GM19395 (cell line): ENCODE results near the gene LYL1.

ENCODE experiments used
- ATAC-seq: cut with Tn5 transposase; IDR thresholded peaks from one replicate; pipeline ENCODE4 v1.9.1; 2021; ENCODE audit warnings: mild to moderate bottlenecking, moderate library complexity; ENCODE audit not compliant: unreplicated experiment

LYL1 gene

GRCh38 chr19:13094106-13094504 is 8.6 kb downstream of the LYL1 start:
- no peak for ATAC-seq

GRCh38 chr19:13093407-13094105 is 9.1 kb downstream of the LYL1 start:
- ATAC-seq = no peak

DNA sequence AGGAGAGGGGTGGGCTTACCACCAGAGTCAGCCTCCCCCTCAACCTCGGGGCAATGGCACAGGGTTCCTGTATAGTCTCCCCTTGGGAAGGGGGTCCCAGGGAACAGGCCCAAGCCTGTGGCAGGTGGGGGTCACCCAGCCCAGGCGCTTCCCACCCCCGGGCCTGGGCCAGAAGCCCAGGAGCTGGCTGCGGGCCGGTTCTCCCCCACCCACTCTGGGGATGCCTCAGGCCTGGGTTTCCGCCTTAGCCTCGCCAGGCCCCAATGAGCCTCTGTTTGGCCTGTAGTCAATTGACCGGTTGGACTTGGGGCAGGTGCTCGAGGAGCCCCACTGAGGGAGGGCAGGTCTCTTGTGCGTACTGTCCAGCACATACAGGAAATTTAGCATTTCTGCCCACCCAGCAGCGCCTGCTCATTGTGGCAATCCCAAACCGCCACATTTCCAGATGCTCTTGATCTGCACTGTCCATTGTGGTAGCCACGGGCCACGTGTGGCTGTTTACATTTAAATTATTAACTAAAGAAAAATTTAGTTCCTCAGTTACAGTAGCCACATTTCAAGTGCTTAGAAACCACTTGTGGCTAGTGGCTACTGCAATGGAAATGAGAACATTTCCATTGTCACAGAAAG is 9.9 kb downstream of the LYL1 start:
- no peak for ATAC-seq

DNA sequence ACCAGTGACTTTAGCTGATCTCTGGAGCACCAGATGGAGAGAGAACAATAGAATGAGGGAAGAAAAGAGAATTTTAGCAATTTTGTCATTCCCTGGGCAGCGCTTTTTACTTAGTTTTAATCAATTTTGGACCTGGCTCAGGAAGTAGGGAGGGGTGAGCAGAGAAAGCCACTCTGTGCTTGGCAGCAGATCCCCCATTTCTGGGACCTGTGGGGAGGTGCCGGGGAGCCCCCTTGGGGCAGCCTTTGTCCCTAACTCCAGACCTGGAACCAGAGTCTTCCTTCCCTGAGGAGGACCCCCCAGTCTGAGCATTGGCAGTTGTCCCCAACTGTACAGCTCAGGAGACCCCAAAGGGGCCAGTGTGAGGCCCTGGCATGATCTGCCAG is 10.5 kb downstream of the LYL1 start:
- no peak for ATAC-seq

DNA sequence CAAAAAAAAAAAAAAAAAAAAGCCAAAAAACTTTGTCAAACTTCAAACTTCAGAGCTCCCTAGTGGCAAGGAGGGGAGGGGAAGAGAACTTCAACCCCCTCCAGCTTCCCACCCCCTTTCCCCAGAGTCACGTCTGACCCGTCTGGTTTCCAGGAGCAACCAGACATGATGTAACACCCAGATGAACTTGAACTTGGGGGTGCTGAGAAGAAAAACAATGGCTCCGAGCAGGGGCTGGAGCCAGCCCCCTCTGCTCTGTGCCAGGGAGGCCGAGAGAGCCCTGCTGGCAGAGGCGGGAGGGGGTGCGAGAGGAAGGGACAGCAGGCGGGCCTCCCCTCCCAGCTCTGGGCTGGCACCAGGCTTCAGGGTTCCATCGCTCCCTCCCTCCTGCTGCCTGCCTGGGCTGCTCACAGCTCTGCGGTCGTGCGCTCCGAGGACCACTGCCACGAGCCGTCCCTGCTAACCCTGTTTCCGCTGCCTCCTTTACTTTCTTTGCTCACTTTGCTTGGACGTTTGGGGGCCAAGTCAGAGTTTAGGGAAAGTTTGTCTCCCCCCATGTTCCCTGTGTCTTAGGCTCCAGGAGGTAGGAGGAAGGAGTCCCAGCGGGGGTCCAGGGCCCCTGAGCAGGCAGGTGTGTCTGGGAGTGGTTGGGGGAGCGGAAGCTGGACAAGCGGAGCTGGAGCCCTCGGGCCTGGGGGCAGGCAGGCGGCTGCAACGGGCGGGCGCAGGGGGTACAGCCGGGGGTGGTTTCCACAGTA is 11.1 kb downstream of the LYL1 start:
- no peak for ATAC-seq

GRCh38 chr19:13090511-13091231 is 12.0 kb downstream of the LYL1 start:
- no peak for ATAC-seq

- ATAC-seq = no peak
Measured at GRCh38 chr19:13089857-13090507, 12.7 kb downstream of the LYL1 start.

- no peak for ATAC-seq
Measured at GRCh38 chr19:13089139-13089856, 13.4 kb downstream of the LYL1 start.

DNA sequence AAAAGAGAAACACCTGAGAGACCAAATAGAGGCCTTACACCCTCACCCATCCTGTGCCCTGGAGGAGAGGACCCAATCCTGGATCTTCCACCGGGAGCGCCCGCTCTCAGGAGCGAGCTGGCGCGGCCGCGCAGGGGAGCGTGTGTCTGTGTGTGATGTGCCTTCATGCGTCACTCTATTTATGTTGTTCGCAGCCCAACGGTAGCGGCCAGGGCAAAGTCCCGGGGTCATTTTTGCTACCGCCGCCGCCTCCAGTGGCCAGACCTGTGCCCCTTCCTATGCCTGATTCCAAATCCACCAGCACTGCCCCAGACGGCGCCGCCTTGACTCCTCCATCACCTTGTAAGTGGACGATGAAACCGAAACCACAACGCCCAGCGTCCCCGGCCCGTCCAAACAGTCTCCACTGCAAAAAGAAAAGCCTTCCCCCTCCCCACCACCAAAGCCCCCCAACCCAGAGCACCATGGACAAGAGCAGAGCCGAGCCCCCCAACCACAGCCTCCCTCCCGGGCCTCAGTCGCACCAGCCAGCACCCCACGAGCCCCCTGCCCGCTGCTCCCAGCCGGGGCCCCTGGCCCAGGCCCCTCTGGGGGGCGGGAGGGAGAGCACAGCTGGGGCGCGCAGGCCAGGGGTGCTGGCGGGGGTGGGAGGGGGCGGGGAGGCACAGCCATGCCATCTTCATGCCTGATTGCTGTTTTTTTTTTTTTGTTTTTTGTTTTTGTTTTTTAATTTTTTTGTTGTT is 14.7 kb downstream of the LYL1 start:
- no peak for ATAC-seq

GRCh38 chr19:13087295-13087694 is 15.4 kb downstream of the LYL1 start:
- no peak for ATAC-seq

DNA sequence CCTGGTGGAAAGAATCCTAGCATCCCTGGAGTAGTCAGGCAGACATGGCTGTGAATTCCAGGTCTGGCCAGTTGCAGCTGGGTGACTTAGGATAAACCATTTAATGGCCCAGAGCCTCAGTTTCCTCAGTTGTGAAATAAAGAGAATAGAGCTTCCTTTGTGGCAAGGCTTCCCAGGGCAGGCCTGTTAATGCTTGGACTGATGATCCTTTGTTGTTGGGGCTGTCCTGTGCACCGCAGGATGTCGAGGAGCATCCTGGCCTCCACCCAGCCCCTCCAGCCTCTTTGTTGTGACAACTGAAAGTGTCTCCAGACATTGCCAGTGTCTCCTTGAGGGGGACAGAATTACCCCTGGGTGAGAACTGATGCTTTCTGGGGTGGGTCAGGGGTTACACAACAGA is 16.3 kb downstream of the LYL1 start:
- no peak for ATAC-seq

- ATAC-seq = no peak
Measured at GRCh38 chr19:13085666-13086065, 17.0 kb downstream of the LYL1 start.

DNA sequence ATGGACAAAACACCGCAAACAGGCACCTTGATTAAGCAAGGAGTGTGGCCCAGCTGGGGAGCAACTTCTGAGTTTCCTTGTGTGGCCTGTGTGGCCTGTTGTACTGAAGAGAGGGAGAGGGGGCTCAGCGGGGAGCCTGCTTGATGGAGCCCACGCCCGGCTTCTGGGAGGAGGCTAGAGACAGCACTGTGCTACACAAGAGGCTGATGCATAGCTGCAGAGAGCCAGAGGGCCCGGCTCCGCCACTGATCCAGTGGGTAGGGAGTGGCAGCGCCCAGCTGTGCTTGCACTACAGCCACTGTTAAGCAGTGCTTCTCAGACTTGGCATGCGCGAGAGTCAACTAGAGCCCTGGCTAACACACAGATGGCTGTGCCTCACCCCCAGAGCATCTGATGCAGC is 19.0 kb downstream of the LYL1 start:
- no peak for ATAC-seq

- ATAC-seq = no peak
Measured at GRCh38 chr19:13083008-13083404, 19.7 kb downstream of the LYL1 start.

GRCh38 chr19:13082192-13083007 is 20.3 kb downstream of the LYL1 start:
- ATAC-seq = no peak

DNA sequence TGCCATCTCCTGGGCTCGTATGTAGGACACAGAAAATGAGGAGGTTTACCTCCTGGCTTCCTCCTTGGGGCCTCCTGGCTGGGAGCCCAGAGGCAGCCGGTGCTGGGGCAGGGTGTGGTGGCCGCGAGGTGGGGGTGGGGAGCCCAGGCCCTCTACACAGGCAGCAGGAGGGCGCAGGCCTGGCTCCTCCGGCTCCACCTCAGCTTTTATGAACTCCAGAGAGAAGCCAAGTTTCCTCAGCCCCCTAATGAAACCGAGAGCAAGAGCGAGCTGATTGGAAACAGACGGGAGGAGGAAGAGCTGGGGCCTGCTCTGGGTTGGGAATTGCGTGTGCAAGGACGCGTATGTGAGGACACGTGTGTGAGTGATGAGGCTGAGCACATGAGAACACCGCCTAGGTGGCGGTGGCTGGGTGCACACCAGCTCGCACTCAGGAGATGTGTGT is 23.1 kb downstream of the LYL1 start:
- ATAC-seq = no peak

DNA sequence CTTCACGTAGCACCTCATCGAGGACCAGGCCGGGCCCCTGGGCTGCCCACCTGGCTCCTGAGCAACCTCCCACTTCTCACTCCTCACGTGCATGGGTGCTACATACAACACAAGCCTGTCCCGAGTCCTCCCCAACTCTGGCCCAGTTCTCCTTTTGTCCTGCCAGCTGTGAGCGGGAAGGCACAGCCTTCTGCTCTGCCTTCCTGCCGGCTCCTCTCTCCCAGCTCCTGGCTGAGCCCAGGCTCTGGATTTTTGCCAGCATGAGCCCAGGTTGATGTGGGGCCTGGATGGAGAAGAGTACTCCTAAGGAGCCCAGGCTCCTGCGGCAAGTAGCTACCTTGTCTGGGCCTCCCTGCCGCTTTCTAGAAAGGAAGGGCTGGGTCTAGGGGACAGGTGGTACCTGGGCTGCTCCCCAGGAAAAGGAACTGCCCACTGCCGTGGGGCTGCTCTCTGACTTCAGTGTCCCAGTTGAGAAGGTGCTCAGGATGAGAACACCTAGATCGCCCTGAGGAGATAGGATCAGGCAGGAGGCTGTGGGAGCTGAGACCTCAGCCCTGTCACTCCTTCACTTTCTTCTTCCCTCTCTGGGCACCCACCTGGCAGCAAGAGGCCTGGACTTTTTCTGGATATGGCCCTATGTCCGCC is 23.6 kb downstream of the LYL1 start:
- ATAC-seq = no peak

DNA sequence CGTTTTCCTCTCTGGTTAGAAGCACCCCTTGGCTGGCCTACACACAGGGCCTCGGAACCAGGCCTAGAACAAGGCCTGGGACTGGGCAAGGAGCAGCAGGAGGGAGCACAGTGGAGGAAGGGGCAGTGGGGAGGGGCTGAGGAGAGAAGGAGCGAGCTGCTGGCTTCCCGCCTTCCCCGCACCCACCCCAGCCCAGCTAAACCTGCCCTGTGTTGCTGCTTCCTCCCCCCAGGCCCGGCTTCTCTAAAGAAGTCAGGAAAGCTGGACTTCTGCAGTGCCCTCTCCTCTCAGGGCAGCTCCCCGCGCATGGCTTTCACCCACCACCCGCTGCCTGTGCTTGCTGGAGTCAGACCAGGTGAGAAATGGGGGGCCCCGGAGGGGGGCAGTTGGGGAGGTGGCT is 24.3 kb downstream of the LYL1 start:
- ATAC-seq = no peak
